Ecto neural progenitor cell (in vitro differentiated cells): ENCODE measurements around the gene COPB1.

Experiments
- DNase-seq: peaks from one replicate; pipeline ENCODE4 v3.0.0-alpha.2; 2018; ENCODE audit warnings: low spot score

COPB1 gene

DNA sequence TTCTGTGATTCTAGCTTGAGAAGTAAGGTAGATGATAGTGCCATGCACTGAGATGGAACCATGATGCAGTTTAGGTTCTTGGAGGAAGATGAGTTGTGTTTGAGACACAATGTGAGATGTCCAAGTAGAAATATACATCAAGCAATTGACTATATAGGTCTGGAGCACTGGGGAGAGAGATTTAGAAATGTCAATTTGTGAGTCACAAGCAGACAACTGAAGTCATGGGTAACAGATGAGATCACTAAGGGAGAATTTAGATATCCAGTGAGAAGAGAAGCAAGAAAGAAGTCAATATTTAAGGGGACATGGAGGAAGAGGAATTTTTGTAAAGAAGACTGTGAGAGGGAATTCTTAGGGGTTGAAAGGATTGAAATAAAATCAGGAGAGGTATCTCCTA is 75.5 kb downstream of the COPB1 start:
- DNase-seq, result no peak

DNA sequence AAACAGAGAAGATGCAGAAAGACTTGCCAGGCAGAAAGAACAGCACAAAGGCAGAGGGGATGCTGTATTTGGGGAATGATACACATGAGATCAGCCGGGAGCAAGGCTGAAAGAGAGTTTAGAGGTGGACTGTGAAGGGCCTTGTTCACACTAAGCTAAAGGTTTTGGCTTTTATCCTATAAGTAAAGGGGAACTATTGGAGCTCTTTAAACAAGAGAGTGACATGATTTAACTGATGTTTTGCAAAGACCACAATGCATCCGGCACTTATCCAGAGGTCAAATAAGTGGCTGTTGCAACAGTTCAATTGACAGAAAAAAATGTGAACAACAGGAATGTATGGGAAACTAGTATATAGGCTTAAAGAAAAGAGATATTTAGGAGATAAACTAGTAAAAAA is 76.0 kb downstream of the COPB1 start:
- DNase-seq, result no peak

DNA sequence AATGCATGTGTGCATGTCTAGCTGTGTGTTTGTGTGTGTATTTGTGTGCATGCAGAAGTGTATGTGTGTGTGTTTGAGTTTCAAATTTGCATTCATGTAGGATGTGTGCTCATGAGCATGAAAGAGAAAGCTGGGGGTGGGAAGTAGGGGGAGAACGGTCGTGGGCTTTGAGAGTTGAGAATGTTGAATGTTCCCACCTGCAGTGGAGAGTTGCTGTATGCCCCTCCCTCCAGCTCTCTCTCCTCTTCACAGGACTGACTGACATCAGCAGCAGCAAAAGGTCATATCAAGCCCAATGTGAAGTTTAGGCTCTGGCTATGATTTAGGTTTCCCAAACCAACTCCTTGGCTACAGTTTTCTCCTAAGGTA is 76.8 kb downstream of the COPB1 start:
- DNase-seq, result no peak

DNA sequence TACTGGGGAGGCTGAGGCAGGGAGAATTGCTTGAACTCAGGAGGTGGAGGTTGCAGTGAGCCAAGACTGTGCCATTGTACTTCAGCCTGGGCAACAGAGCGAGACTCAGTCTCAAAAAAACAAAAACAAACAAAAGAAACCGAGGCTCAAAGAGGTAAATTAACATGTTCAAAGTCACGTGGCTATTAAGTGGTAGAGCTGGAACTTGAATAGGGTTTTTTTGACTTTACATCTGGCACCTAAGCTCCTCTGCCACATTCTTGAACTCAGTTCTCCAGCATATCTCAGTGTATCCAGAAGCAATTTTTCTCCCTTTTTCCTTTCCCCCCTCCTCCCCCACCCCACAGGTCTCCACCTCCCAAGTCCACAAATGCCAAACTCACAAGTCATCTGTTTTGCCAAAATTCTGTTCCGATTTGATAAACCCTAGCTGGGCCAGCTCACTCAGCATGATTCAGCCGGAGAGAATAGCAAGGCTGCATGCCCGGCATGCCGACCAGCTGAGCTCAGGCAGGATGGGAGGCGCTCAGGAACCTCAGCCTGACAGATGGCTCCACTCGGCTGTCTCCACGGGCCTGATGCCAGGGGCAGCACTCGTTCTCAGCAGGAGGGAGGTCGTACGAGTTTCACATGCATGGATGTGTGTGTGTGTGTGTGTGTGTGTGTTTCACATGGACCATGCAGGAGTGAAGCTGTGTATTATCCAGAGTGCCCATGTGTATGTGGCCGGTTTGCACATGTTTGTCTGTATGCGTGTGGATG is 77.4 kb downstream of the COPB1 start:
- DNase-seq, result peak; percentile 80

DNA sequence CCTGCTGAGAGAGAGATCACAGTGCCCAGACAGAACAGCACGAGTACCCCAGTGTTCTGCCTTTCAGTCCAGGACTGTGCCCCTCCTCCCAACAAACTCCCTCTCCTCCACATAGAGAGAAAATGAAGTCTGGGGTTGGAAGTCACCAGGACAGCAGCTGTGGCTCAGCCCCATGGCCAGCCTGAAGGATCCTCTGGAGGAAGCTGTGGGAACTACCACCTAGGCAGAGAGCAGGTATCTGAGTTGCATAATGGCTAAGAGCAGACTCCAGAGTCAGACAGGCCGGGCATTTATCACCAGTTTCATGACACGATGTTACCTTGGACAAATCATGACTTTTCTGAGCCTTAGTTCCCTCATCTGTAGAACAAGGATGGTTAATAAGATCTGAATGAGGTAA is 79.4 kb downstream of the COPB1 start:
- no peak for DNase-seq

DNA sequence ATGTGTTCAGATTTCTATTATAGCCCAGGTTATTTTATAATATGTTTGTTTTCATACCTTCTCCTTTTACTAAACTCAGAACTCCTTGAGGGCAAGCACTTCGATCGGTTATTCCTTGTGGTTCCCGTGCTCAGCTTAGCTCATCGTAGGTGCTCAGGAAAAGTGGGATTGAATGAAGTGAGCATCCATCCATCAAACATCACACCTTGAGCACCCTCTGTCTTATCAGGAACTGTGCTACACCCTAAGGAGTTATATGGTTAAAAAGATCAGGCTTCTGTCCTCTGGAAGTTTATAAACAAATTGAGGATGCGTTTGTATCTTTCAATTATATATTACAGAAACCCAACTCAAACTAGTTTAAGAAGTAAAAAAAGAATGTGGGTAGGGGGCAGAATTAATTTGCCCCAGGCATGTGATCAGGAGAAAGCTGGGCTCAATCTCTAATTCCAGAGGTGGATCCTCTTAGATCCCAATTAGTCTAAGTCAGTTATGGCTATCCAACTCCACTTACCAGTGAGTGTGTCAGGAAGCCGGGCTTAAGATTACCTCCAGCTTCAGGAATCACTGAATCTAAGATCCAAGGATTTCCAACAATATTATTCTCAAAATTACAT is 80.7 kb downstream of the COPB1 start:
- DNase-seq, result no peak

DNA sequence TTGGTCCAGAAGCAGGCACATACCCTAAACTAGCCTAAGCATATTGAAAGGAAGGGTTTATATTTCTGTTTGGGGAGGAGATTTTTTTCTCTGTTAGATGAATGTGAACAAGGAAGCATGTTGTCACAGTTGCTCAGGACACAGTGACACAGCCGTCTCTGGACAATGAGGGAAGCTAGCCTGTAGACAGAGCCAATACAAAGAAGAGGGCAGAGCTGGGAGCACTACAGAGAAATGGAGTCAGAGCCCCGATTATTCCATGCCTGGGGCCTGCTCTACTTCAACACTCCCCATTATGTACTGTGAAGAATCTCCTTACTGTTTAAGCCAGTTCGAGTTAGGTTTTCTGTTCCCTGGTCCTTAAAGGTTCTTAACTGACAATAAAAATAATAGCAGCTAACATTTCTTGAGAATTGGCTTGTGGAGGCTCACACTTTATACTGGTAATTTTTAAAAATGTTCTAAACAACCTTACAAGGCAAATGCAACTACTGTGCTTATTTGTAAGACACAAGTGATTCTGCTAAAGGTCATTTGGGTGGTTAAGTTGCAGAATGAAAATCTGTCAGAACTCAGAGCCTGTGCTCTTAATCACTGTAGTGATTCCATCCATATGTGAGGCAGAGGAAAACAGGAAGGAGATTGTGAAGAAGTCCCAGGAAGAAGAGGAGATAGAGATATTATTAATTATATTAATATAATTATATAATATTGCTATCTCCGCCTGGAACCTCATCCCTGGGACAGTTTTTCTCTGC is 81.8 kb downstream of the COPB1 start:
- no peak for DNase-seq

DNA sequence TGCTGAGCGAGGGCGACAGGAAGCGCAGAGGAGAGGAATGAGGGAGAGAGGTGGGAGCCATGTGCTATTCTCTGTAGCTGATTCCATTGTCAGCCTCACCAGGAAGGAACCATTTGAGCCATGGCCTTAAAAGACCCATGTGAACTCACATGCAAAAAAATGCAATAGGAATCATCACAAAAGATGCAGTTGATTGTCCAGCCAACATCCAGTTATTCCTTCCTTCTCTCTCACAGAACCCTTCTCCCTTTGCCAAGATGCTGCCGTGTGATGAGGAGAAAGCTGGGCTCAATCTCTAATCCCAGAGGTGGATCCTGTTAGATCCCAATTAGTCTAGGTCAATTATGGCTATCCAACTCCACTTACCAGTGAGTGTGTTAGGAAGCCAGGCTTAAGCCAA is 82.4 kb downstream of the COPB1 start:
- no peak for DNase-seq

DNA sequence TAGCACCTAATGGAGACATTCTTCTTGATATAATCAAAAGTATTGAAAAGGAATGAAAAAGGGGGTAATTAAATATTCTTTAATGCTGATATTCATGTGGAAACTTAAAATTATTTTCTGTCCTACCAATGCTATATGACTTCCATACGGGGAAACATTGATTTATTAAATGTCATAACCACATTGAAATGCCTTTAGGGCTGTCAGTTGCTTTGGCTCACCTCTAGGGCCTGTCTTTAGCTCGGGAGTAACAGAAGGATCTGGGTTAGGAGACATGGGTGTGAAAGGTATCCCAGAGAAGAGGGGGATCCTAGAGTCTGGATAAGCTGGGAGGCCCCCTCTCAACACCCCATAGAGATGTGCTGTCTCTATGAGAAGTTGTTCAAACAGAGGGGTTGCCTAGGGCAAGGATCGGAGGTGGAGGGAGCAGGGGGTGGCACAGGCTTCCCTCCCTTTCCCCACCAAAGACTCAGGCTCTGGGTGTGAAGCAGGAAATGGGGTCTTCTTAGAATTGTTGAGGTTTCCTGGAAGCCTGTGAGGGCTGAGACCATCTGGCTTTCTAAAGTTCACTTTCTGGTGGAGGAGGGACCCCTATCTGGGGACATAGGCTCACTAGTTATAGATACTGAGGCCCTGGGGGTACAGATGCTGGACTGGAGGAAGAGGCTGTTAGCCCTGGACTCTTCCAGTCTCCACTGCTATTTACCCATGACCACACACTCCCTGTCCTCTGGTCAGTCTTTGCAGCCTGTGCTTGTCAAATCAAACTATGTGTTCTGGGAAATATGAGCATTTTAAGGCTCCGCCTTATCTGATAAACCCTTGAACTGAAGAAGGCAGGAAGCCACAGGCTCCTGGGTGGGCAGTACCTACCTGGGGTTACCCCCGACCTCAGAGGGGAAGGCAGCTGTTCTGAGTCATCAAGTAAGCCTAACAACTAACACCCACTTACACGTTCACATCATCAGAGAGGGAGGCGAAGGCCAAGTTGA is 84.8 kb downstream of the COPB1 start:
- no peak for DNase-seq

DNA sequence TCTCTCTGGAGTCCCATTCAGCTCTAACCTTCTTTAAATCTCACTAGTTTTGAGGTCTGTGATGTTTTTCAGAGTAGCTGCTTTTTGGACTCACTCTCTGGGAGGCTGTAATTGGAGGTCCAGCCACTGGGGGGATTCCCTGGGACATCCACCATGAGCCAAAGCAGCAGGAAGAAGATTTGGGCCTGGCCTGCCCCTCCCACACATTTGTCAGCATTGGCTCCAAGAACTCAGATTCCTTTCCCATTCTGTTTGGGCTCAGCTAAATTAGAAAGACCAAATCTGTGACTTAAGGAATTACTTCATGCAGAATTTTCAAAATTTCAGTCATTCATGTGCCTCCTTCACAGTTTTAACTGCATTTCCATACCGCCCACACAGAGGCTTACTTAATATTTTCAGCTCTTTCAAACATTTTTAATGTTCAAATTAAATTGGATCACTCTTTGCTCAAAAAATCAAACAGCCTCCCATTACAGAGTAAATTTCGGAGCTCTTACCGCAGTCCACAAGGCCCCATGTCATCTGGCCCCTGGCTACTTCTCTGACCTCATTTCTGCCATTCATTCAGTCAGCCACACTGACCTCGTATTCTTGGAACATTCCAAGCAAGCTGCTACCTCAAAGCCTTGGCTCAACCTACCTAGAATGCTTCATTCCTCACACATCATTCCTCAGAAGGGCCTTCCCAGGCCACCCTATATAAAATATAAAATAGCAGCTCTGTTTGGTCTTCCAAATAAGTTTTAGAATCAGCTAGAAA is 86.1 kb downstream of the COPB1 start:
- DNase-seq, result peak; percentile 64

DNA sequence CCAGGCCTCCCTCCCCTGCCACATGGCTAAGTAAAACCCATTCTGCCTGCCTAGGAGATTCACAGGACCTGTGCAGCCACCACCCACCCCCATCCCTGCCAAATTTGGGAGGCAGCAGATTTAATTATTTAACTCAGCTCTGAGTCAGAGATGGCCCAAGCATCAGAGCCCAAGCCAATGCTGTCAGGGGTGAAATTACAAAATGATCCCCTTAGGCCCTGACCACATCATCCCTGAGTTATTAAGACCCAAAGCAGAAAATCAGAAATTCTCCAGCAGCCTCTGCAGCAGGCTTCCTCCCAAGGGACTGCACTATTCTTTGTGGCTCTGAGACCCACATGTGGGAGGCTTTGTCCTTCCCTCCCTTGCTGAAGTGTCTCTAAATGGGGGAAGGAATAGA is 87.8 kb downstream of the COPB1 start:
- DNase-seq, result no peak

DNA sequence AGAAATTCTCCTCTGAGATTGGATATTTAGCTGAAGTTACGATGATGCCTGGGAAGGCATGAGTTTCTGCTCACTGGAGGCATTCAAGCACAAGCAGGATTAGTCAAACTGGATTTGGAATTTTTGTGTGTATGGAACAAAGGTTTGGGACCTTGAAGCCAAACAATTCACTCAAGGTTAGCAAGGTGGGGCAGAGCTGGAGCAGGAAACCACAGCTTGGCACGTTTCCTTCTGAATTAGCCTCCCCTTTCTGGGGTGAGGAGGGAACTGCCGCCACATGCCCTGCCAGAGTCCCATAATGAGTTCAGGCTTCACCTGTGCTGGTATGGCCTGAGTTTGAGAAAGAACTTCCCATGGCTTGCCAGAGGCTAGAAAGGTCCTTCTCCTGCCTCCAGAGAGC is 89.7 kb downstream of the COPB1 start:
- no peak for DNase-seq

DNA sequence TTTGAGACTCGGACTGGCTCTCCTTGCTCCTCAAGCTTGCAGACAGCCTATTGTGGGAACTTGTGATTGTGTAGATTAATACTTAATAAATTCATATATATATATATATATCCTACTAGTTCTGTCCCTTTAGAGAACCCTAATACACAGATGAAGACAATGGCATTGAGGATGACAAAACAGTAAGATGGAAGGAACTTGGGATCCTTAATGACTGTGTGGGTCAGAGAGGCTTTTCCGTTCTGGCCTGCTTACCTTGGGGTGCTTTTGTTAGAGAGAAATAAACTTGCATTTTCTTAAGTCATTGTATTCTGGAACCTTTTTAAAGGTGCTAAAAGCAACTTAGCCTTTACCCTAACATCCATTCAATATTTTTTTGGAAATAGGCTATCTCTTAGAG is 91.0 kb downstream of the COPB1 start:
- no peak for DNase-seq
